Measurements from ENCODE around the gene VWA7.

GRCh38 chr6:31778193-31778592 lies 1.1 kb upstream of the VWA7 start:
- TF ChIP-seq POLR2AphosphoS5 (IDR thresholded peaks at IDR 0.05) (no peak), CTCF (IDR thresholded peaks at IDR 0.05) (no peak)
